ENCODE results near the gene GINM1. TPM values are rescaled to one million over a fixed set of nuclear protein-coding genes. Genes with fewer than 3 reads are reported as not detected.

GINM1 gene, protein sequence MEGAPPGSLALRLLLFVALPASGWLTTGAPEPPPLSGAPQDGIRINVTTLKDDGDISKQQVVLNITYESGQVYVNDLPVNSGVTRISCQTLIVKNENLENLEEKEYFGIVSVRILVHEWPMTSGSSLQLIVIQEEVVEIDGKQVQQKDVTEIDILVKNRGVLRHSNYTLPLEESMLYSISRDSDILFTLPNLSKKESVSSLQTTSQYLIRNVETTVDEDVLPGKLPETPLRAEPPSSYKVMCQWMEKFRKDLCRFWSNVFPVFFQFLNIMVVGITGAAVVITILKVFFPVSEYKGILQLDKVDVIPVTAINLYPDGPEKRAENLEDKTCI
- total RNA-seq (2014; rRNA removed; shearing (Covaris generic)), result 28.2 and 28.7 TPM in 2 replicates

DNA sequence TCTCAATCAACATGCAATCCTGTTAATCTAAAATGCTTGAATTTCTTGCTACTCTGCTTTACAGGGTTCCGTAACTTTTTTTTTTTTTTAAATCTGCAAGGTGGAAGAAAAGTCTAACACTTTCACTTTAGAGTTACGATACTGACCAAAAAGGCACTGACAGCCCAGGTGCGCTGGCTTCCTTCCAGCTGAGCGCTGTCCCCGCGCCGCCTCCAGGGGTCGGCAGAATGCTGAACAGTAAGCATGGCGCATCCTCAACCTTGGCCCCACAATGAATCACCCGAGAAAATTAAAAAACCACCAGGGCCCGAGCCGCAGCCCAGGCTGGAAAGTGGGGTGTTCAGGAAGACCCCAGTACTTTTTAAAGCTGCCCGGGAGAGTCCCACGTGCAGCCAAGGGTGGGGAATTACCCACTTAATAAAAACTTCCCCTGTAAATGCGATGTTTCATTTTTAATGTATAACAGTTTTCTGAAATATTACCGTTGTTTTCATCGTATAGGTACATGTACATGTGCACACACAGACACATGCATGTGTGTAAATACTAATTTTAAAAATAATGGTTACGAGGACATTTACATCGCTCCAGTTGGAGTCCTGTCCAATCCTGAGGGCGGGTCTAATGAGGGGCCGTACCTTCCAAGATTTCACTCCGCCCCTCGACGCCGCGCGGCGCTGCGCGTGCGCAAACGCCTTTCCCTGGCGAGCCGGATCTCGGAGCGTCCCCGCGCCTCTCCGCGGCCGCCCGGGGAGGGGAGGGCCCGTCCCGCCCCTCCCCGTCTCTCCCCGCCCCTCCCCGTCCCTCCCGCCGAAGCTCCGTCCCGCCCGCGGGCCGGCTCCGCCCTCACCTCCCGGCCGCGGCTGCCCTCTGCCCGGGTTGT, at the start of gene GINM1:
TSS of gene GINM1 (plus strand) at position 849 of the 883 bp plus-strand sequence. CDS start 40 bp downstream, outside the sequence.
- DNase-seq (ENCODE audit: low spot score), result peak; percentile 94
- in situ Hi-C loops (cut with HindIII; ENCODE audit: low sequenced_read_pairs), result no loop called here

DNA sequence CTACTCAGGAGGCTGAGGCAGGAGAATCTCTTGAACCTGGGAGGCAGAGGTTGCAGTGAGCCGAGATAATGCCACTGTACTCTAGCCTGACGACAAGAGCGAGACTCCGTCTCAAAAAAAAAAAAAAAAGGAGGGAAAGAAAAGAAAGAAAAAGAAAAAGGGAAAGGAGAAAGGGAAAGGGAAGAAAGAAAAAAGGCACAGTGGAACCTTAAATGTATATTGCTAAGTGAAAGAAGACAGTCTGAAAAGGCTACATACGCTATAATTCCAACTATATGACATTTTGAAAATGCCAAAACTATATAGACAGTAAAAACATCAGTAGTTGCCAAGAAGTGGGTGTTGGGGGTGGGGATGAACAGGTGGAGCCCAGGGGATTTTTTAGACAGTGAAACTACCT, 36.5 kb upstream of the GINM1 start:
- DNase-seq (ENCODE audit: low spot score), result no peak
- in situ Hi-C loops (cut with HindIII; ENCODE audit: low sequenced_read_pairs), result no loop called here

DNA sequence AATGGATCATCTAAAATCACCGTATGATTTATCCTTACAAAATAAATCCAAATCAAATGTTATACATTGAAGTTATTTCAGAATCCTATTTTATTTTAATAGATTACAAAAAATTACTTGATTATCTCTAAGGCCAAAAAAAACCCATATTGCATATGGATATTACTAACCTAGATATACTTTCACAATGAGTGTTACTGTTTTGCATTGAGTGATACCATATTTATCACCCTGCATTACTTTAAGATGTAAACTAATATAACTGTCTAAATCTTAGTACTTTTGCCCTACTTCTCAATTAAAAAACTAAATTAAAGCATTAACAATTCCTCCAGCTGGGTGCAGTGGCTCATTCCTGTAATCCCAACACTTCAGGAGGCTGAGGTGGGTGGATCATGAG, 31.4 kb upstream of the GINM1 start:
- no peak for DNase-seq (ENCODE audit: low spot score)
- in situ Hi-C loops (cut with HindIII; ENCODE audit: low sequenced_read_pairs), result no loop called here

DNA sequence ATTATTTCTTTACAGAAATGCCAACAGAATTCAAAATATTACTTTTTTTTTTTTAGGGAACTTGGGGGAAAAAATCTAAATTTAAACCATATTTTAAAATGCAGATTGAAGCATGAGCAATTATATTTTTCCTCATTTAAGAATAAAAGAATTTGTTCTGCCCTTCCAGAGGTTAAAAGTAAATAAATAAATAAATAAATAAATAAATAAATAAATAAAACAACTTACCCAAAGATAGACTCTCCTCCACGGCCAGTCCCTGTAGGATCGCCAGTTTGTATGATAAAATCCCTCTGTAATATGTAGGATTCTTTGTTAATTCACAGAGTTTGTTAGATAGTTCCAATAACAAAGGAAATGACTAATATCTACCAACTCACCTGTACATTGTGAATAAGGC, 25.0 kb upstream of the GINM1 start:
- no peak for DNase-seq (ENCODE audit: low spot score)
- in situ Hi-C loops (cut with HindIII; ENCODE audit: low sequenced_read_pairs), result no loop called here

DNA sequence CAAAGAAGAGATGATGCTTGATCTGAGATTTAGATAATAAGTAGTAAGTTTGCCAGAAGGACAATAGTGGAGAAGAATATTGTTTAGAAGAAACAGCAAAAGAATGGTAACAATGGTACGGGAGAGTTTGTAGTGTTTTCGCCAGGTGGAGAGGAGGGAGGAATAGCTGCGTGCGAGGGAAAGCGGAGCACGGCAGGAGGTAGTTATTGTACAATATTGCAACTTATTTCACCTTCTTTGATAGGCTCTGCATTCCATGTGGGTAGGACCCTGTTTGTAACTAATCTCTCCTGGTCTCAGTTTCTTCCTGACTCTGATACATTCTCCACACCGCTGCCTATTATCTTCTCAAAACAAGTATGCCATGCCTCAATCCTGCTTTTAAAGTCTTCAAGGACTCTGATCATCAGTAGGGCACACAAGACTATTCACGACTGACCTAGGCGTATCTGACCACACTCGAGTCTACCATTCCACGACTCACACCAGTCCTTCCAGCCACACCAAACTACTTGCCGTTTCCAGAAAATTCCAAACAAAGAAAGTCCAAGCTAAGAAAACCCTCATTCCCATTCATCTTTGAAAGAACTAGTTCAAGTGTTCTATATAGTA, 21.4 kb upstream of the GINM1 start:
- in situ Hi-C loops (cut with HindIII; ENCODE audit: low sequenced_read_pairs), result no loop called here
- DNase-seq (ENCODE audit: low spot score), result no peak

DNA sequence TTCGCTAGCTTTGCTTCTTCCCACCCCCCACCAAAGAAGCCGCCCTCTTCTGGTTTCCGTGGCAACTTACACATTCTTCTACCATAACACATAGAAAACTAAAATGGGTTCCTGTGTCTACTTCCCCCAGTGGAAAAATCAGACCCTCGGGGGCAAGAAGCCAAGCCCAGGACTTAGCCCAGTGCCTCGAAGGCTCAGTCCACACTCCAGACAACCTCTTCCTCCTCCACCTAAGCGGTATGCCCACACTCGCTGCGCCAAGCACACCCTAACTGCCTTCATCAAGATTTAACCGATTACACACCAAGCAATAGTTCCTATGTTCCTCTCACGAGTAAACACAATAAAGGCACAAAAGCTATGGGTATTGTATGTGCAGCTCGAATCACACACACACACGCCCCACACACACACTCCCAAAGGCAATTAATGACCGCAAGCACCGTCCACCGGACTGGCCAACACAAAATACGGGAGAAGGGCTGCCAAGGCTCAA, 20.9 kb upstream of the GINM1 start:
- in situ Hi-C loops (cut with HindIII; ENCODE audit: low sequenced_read_pairs), result no loop called here
- DNase-seq (ENCODE audit: low spot score), result peak; percentile 59

DNA sequence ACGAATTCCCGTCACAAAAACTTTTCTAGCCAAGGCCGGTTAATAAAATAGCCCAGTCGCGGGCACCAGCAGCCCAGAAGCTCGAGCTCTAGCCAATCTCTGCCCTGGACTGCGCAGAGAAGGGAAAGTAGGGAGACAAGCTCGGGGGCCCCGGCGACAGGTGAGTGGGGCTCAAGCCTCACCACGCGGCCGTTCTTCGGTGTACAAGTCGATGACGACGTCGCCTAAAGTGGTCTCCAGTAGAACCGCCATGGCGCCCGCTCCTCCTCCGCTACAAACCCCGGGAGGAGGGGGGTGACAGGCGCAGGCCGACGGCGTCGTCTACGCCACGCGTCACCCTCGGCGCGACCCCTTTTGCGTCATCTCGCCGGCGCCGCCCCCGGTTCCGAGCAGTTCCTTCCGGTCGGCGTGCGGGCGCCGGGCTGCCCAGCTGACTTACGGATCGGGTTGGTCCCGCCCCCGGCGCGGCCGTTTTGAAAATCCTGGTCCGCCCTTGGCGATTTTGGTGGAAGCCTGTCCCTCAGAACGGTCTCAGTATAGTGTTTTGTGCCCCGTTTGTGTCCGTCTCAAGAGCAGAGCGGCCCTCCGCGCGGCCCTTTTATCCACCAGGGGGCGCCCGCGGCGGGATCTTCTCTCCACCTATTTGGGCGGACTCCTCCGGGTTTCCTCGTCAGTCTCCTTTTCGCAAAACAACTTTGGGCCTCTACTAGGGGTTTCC, 20.3 kb upstream of the GINM1 start, which contains the start of gene PPIL4:
TSS of gene PPIL4 (minus strand) at position 290 of the 718 bp plus-strand sequence. CDS start at position 252, 38 bp downstream.
- DNase-seq (ENCODE audit: low spot score), result peak; percentile 93
- in situ Hi-C loops (cut with HindIII; ENCODE audit: low sequenced_read_pairs), result no loop called here

DNA sequence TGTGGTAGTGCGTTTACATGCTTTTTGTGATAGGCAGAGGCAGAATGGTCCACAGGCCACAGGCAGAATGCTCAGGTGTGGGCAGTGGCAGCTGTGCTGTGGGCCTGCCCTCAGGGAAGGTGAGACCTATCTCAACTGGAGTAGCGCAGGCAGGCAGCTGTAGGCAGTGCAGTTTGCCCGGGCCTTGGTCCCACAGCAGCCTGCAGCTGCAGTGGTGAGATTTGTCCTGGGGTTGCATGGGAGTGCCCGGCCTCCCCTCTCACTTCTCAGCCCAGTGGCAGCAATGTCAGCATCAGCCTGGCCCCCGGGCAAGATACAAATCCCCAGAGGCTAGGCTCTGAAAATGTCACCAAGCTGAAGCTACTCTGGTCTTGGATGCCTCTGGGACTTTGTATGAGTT, 14.3 kb upstream of the GINM1 start:
- in situ Hi-C loops (cut with HindIII; ENCODE audit: low sequenced_read_pairs), result no loop called here
- no peak for DNase-seq (ENCODE audit: low spot score)

DNA sequence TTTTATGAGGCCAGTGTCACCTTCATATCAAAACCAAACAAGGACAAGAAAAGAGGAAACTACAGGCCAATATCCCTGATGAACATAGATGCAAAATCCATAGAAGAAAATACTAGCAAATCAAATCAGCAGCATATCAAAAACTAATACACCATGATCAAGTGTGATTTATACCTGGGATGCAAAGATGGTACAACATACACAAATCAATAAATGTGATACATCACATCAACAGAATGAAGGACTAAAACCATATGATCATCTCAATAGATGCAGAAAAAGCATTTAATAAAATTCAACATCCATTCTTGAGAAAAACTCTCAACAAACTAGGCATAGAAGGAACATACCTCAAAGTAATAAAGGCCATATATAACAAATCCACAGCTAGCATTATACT, 8.1 kb upstream of the GINM1 start:
- DNase-seq (ENCODE audit: low spot score), result no peak
- in situ Hi-C loops (cut with HindIII; ENCODE audit: low sequenced_read_pairs), result no loop called here

DNA sequence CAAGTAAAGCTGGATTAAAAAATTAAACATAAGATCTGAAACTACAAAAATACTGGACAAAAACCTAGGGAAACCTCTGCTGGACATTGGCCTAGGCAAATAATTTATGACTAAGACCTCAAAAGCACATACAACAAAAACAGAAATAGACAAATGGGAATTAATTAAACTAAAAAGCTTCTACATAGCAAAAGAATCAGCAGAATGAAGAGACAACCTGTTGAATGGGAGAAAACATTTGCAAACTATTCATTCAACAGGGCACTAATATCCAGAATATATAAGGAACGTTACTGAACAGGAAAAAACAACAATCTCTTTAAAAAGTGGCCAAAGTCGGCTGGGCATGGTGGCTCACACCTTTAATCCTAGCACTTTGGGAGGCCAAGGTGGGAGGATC, 6.8 kb upstream of the GINM1 start:
- in situ Hi-C loops (cut with HindIII; ENCODE audit: low sequenced_read_pairs), result no loop called here
- DNase-seq (ENCODE audit: low spot score), result no peak

DNA sequence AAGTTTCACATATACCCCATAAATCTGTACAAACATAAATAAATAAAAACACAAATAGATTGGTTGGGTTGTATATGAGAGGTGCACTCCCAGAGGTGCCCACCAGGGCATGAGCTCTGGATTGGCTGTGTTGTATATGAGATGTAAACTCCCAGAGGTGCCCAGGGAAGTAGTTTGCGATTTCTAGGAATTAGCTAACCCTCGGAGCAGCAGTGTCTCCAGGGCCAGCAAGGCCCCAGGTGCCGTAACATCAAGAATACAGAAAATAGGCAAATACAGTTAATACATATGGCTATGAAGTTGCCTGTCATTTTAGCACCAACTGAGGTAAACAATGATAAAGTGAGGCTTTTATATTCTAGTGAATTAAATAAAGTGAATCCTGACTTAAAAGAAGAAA, 5.4 kb upstream of the GINM1 start:
- in situ Hi-C loops (cut with HindIII; ENCODE audit: low sequenced_read_pairs), result no loop called here
- DNase-seq (ENCODE audit: low spot score), result no peak

DNA sequence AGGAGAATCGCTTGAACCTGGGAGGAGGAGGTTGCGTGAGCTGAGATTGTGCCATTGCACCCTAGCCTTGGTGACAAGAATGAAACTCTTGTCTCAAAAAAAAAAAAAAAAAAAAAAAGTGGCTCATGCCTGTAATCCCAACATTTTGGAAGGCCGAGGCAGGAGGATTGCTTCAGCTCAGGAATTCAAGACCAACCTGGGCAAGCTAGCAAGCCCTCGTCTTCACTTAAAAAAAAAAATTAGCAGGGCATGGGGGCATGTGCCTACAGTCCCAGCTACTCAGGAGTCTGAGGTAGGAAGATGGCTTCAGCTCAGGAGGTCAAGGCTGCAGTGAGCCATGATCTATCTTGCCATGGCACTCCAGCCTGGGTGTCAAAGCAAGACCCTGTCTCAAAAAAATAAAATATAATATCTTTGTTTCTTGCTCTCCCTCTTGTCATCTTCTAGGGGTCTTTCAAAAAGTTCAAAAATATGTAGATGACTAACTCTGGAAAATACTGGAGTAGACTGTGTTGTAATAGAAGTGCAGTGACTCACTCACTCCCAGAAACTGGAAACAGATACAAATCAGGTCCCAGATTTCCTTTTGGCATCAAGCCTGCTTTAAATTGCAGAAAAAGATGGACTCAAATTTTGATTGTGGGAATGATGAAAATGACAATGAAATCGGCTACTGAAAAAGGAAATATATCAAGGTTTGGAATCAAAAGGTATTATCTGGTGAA, 2.8 kb upstream of the GINM1 start:
- in situ Hi-C loops (cut with HindIII; ENCODE audit: low sequenced_read_pairs), result no loop called here
- DNase-seq (ENCODE audit: low spot score), result no peak

DNA sequence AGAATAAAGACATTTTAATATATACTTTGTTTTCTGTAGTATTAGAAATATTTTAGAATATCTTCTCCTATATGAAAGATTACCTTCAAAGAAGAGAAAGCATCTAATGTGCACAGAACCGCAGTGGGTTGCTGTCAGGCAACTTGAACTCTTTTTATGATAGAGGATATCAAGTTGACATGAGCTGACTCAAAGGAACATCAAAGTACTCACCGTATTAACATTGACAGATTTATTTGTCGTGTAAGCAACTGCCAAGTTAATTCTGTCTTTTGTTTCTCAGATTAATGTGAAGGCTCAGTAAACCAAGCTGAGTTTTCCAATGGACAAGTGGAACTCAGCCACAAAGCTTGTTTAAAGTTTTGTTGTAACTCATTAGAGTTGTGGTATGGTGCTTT, 2.2 kb upstream of the GINM1 start:
- DNase-seq (ENCODE audit: low spot score), result no peak
- in situ Hi-C loops (cut with HindIII; ENCODE audit: low sequenced_read_pairs), result no loop called here

DNA sequence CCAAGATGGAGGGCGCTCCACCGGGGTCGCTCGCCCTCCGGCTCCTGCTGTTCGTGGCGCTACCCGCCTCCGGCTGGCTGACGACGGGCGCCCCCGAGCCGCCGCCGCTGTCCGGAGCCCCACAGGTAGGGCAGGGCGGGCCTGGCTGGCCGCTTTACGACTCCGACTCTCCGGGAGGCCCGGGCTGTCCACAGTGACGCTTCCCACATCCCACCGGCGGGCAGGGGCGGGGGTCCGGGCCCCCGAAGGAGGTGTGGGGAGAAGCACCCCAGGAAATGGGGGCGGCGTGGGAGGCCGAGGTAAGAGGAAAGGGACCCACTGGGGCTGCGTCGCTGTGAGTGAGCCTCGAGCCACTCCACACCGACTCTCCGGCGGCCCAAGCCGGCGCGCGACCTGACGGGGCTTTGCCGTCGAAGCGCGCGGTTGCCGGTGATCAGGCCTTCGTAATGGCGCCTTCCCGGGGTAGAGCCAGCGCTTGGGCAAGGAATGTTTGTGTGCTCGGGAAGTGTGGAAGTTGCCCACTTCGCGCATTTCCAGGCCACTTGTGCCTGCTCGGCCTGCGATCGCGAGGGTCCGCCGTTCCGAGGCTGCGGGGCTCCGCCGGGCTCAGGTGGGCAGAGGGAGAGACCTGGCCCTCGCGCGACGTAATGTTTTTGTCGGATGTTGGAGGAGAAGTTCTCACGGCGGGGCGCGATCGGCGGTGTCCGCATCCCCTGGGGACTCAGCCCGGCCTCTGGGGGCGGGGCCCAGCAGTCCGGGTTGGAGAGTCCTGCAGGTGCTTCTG, 427 bp downstream of the GINM1 start:
- in situ Hi-C loops (cut with HindIII; ENCODE audit: low sequenced_read_pairs), result no loop called here
- peak; percentile 26 for DNase-seq (ENCODE audit: low spot score)

DNA sequence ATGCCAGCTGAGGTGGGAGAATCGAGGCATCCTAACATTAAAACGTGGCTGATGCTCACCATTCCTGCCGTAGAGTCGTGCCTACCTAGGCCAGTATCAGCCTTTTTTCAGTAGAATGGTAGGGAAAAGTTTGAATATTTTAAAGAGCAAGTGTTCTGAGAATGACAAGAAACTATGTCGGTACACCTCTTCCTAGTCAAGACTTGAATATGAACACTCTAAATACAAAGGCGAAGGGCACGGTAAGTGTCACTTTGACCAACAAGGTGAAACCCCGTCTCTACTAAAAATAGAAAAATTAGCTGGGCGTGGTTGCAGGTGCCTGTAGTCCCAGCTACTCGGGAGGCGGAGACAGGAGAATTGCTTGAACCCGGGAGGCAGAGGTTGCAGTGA, 1.0 kb downstream of the GINM1 start:
- peak; percentile 40 for DNase-seq (ENCODE audit: low spot score)
- in situ Hi-C loops (cut with HindIII; ENCODE audit: low sequenced_read_pairs), result no loop called here

DNA sequence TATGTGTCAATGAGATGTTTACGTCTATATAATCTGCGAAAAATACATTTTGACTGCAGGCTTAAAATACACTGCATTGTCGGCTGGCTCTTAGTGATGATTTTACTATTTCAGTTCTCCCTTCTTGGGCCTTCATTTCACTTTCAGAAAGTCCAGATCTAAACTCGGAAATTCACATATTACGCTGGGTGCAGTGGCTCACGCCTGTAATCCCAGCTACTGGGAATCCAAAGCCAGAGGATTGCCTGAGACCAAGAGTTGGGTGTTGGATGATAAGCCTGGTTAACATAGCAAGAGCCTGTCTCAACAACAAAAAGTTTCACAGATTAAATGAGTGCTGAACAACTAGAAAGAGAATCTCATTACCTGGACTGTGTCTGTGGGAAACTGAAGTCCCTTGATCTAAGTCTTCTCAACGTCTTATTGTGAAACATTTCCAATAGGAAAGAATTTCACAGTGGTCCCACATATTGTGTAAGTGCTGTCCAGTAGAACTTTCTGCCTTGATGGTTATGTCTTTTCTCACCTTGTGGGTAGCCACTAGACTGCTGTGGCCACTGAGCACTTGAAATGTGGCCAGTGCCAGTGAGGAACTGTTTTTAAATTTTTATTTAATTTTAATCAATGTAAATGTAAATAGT, 1.9 kb downstream of the GINM1 start:
- DNase-seq (ENCODE audit: low spot score), result peak; percentile 5
- in situ Hi-C loops (cut with HindIII; ENCODE audit: low sequenced_read_pairs), result no loop called here

DNA sequence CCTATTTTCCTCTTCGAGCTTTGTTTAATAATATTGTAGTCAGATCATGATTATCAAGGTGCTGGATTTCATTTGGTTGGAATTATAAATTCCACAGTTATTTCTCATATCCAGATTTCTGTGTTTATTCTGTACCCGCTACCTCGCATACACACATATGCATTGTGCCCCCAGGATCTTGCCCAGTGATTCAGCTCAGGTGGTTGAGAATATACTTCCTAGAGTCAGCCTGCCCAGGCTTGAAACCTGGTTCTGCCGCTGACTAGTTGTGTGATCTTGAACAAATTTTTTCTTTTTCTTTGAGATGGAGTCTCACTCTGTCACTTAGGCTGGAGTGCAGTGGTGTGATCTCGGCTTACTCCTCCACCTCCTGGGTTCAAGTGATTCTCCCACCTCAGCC, 14.7 kb downstream of the GINM1 start:
- in situ Hi-C loops (cut with HindIII; ENCODE audit: low sequenced_read_pairs), result no loop called here
- DNase-seq (ENCODE audit: low spot score), result no peak
